DND-41 (cell line): ENCODE data around the gene MED31.

Source experiments
- EZH2 ChIP-seq: IDR thresholded peaks from 3 replicates; pipeline ENCODE4 v1.6.1; 2012; ENCODE audit warnings: borderline replicate concordance, low read depth, mild to moderate bottlenecking, moderate library complexity, low read length, inconsistent platforms; ENCODE audit not compliant: severe bottlenecking
- TF ChIP-seq, protein P1 (sequence below): IDR thresholded peaks from 2 replicates; pipeline ENCODE4 v1.5.1; 2012; ENCODE audit warnings: borderline replicate concordance, low read length, moderate library complexity, mild to moderate bottlenecking; ENCODE audit not compliant: poor library complexity, severe bottlenecking; ENCODE audit errors: extremely low read depth

DNA sequence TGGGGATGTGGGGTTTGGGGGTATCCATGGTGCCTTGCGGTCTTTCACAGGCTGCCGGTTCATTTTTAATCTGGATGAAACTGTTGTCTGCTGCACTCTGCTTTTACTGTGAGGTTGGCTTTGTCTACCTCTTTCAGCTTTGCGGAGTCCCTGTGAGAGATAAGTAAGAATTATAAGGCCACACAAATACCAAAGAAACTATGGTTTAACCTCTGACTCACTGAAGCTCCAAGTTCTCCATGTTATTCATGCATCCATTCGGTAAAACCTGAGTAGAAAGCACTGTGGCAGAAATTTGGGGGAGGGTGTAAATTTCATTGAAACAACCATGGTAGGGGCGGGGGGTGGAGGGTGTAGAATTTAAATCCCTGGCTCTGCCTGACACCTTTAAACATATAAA is 41.4 kb downstream of the MED31 start:
- TF ChIP-seq, protein P1, sequence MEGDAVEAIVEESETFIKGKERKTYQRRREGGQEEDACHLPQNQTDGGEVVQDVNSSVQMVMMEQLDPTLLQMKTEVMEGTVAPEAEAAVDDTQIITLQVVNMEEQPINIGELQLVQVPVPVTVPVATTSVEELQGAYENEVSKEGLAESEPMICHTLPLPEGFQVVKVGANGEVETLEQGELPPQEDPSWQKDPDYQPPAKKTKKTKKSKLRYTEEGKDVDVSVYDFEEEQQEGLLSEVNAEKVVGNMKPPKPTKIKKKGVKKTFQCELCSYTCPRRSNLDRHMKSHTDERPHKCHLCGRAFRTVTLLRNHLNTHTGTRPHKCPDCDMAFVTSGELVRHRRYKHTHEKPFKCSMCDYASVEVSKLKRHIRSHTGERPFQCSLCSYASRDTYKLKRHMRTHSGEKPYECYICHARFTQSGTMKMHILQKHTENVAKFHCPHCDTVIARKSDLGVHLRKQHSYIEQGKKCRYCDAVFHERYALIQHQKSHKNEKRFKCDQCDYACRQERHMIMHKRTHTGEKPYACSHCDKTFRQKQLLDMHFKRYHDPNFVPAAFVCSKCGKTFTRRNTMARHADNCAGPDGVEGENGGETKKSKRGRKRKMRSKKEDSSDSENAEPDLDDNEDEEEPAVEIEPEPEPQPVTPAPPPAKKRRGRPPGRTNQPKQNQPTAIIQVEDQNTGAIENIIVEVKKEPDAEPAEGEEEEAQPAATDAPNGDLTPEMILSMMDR, result no peak
- TF ChIP-seq EZH2, result no peak
